GM19099 (cell line): Measurements from ENCODE around the gene ANO7.
A peak's percentile ranks its signal among the peaks of the same experiment; 100 is the strongest.

ENCODE experiments used
- POLR2A ChIP-seq: IDR thresholded peaks from 3 replicates; pipeline ENCODE4 v1.6.1; 2011; ENCODE audit warnings: low read depth; ENCODE audit not compliant: insufficient read length; ENCODE audit errors: extremely low read depth

The ANO7 gene

GRCh38 chr2:241272303-241273209, 84.1 kb downstream of the ANO7 start:
- TF ChIP-seq POLR2A: peak; percentile 73

- no peak for TF ChIP-seq POLR2A
These were observed 84.9 kb downstream of the ANO7 start for GRCh38 chr2:241273210-241274020.

DNA sequence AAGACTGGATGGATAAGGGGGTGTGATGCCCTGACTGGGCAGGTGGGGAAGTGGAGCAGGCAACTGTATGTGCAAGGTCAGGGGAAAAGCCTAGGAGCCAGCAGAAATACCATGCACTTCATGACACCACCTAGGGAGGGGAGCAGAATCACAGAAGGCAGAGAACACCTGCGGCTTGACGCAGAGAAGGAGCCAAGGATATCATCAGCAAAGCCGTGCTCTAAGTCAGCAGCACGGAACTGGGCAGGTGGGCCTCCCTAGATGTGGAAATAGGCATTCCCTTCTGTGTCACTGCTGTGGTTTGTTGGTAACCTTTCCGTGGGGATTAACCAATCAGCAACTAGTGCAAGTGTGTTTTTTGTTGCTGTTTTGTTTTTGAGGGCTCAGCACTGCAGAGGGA, 85.7 kb downstream of the ANO7 start:
- TF ChIP-seq POLR2A: no peak
